ENCODE data around the gene AXIN1. TPM values are rescaled to one million over a fixed set of nuclear protein-coding genes. Genes with fewer than 3 reads are reported as not detected.

The AXIN1 gene
- total RNA-seq, 1 donor from 2014 or later, result 27.0 TPM

DNA sequence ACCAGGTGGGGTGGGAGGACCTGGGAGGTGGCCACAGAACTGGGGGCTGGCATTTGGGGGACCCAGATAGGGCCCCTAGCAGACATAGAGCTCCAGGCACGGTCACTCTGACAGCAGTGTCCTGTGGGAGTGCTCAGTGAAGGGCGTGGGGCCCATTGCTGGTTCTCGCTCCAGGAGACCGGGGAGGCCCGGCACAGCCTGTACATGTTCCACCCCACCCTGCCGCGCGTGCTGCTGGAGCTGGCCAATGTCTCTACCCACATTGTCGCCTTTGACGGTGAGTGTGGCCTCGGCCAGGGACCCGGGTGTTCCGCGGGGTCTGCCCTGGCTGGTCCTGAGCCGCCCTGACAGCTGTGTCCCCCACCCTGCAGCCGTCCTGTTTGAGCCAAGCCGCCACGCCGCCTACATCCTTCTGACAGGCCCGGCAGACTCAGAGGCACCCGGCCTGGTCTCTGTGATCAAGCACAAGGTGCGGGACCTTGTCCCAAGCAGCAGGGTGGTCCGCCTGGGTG lies 88.0 kb downstream of the AXIN1 start:
- DNase-seq (ENCODE audit: low read depth) (no peak), FAIRE-seq (no peak)
- Mint-ChIP-seq H3K27ac (ENCODE audit: unreplicated experiment) (no peak overlapping the region), H3K27me3 (ENCODE audit: low read depth, unreplicated experiment) (peaks cover 6% of the 10 kb centered on the region), H3K9me3 (ENCODE audit: unreplicated experiment) (no peaks in the 10 kb centered on the region), H3K4me1 (ENCODE audit: low read depth, unreplicated experiment) (no peaks in the 10 kb centered on the region), H3K36me3 (ENCODE audit: low read depth, unreplicated experiment) (peaks cover 25% of the 10 kb centered on the region), H3K4me3 (ENCODE audit: unreplicated experiment) (no peak overlapping the region)
- Histone ChIP-seq H3K36me3 (ENCODE audit: insufficient read depth, low read length) (no peaks in the 10 kb centered on the region), H2AFZ (ENCODE audit: low read depth, low read length) (no peak overlapping the region), H3K9me3 (ENCODE audit: insufficient read depth, low read depth, low read length) (no peaks in the 10 kb centered on the region), H3K27ac (ENCODE audit: low read depth, low read length) (no peak overlapping the region), H3K4me1 (ENCODE audit: insufficient read depth, low read length) (no peaks in the 10 kb centered on the region), H3K9ac (ENCODE audit: low read length) (no peak overlapping the region), H3K4me2 (ENCODE audit: low read length) (no peak overlapping the region), H3K79me2 (ENCODE audit: insufficient read depth, low read length) (no peaks in the 10 kb centered on the region), H4K20me1 (ENCODE audit: insufficient read depth, low read length) (no peaks in the 10 kb centered on the region), H3K4me3 (ENCODE audit: insufficient read depth, low read depth, low read length) (no peak overlapping the region), H3K27me3 (ENCODE audit: insufficient read depth, low read length) (no peaks in the 10 kb centered on the region)
- no peak for TF ChIP-seq EZH2 (IDR thresholded peaks at IDR 0.05; ENCODE audit: insufficient read depth, low read length)
- TF ChIP-seq, protein P1, sequence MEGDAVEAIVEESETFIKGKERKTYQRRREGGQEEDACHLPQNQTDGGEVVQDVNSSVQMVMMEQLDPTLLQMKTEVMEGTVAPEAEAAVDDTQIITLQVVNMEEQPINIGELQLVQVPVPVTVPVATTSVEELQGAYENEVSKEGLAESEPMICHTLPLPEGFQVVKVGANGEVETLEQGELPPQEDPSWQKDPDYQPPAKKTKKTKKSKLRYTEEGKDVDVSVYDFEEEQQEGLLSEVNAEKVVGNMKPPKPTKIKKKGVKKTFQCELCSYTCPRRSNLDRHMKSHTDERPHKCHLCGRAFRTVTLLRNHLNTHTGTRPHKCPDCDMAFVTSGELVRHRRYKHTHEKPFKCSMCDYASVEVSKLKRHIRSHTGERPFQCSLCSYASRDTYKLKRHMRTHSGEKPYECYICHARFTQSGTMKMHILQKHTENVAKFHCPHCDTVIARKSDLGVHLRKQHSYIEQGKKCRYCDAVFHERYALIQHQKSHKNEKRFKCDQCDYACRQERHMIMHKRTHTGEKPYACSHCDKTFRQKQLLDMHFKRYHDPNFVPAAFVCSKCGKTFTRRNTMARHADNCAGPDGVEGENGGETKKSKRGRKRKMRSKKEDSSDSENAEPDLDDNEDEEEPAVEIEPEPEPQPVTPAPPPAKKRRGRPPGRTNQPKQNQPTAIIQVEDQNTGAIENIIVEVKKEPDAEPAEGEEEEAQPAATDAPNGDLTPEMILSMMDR (IDR thresholded peaks at IDR 0.05; ENCODE audit: insufficient read depth, low read depth, low read length), result no peak

DNA sequence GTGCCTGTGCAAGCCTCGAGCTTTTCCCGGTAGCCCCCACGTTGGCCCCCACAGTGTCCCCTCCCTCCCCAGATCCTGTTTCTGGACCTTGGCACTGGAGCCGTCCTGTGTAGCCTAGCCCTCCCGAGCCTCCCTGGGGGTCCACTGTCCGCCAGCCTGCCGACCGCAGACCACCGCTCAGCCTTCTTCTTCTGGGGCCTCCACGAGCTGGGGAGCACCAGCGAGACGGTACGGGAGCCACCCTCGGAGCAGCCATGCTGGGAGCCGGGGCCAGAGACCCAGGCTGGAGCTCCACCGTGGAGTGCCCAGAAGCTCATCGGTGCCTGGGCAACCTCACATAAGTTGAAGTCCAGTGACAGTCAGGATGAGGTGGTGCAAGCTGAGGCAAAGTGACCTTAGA lies 88.6 kb downstream of the AXIN1 start:
- Histone ChIP-seq H4K20me1 (ENCODE audit: insufficient read depth, low read length) (no peaks in the 10 kb centered on the region), H3K79me2 (ENCODE audit: insufficient read depth, low read length) (no peaks in the 10 kb centered on the region), H3K4me1 (ENCODE audit: insufficient read depth, low read length) (no peaks in the 10 kb centered on the region), H3K27me3 (ENCODE audit: insufficient read depth, low read length) (no peaks in the 10 kb centered on the region), H3K27ac (ENCODE audit: low read depth, low read length) (no peak overlapping the region), H3K9me3 (ENCODE audit: insufficient read depth, low read depth, low read length) (no peaks in the 10 kb centered on the region), H3K9ac (ENCODE audit: low read length) (no peak overlapping the region), H2AFZ (ENCODE audit: low read depth, low read length) (no peak overlapping the region), H3K4me3 (ENCODE audit: insufficient read depth, low read depth, low read length) (no peak overlapping the region), H3K36me3 (ENCODE audit: insufficient read depth, low read length) (no peaks in the 10 kb centered on the region), H3K4me2 (ENCODE audit: low read length) (no peak overlapping the region)
- FAIRE-seq (no peak), DNase-seq (ENCODE audit: low read depth) (no peak)
- H3K4me1 Mint-ChIP-seq (ENCODE audit: low read depth, unreplicated experiment), result no peaks in the 10 kb centered on the region
- no peak overlapping the region for H3K4me3 Mint-ChIP-seq (ENCODE audit: unreplicated experiment)
- H3K9me3 Mint-ChIP-seq (ENCODE audit: unreplicated experiment), result no peaks in the 10 kb centered on the region
- H3K27ac Mint-ChIP-seq (ENCODE audit: unreplicated experiment), result no peak overlapping the region
- TF ChIP-seq EZH2 (IDR thresholded peaks at IDR 0.05; ENCODE audit: insufficient read depth, low read length), result no peak
- TF ChIP-seq, protein P1 (IDR thresholded peaks at IDR 0.05; ENCODE audit: insufficient read depth, low read depth, low read length), result no peak
- peaks cover 30% of the 10 kb centered on the region for H3K36me3 Mint-ChIP-seq (ENCODE audit: low read depth, unreplicated experiment)
- peaks cover 6% of the 10 kb centered on the region for H3K27me3 Mint-ChIP-seq (ENCODE audit: low read depth, unreplicated experiment)

DNA sequence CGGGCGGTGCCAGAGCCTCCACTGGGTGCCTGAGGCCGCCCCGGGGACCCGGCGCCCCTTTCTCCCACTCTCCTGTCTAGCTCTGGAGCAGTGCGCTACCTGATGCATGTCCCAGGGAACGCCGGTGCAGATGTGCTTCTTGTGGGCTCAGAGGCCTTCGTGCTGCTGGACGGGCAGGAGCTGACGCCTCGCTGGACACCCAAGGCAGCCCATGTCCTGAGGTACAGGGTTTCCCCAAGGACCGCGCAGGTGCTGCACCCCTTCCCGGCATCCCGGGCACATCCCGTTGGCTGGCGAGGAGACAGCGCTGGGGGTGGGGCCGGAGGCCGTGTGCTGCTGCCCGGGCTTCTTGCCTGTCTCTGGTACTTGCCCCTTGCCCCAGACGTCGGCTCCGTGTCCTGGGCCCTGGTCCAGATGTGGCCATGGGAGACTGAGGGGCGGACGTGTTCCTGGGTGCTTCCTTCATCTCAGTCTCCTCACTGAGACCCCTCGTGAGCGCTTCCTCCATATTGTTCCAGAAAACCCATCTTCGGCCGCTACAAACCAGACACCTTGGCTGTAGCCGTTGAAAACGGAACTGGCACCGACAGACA lies 89.2 kb downstream of the AXIN1 start:
- no peaks in the 10 kb centered on the region for H3K36me3 ChIP-seq (ENCODE audit: insufficient read depth, low read length)
- H4K20me1 ChIP-seq (ENCODE audit: insufficient read depth, low read length), result no peaks in the 10 kb centered on the region
- H3K79me2 ChIP-seq (ENCODE audit: insufficient read depth, low read length), result no peaks in the 10 kb centered on the region
- TF ChIP-seq EZH2 (IDR thresholded peaks at IDR 0.05; ENCODE audit: insufficient read depth, low read length), result no peak
- TF ChIP-seq, protein P1 (IDR thresholded peaks at IDR 0.05; ENCODE audit: insufficient read depth, low read depth, low read length), result no peak
- Mint-ChIP-seq H3K4me3 (ENCODE audit: unreplicated experiment) (no peak overlapping the region), H3K9me3 (ENCODE audit: unreplicated experiment) (no peaks in the 10 kb centered on the region), H3K27me3 (ENCODE audit: low read depth, unreplicated experiment) (peaks cover 2% of the 10 kb centered on the region), H3K4me1 (ENCODE audit: low read depth, unreplicated experiment) (no peaks in the 10 kb centered on the region), H3K27ac (ENCODE audit: unreplicated experiment) (no peak overlapping the region), H3K36me3 (ENCODE audit: low read depth, unreplicated experiment) (peaks cover 29% of the 10 kb centered on the region)
- H3K27ac ChIP-seq (ENCODE audit: low read depth, low read length), result no peak overlapping the region
- H3K9me3 ChIP-seq (ENCODE audit: insufficient read depth, low read depth, low read length), result no peaks in the 10 kb centered on the region
- no peak overlapping the region for H3K4me3 ChIP-seq (ENCODE audit: insufficient read depth, low read depth, low read length)
- H3K27me3 ChIP-seq (ENCODE audit: insufficient read depth, low read length), result no peaks in the 10 kb centered on the region
- FAIRE-seq, result no peak
- no peak overlapping the region for H3K9ac ChIP-seq (ENCODE audit: low read length)
- no peaks in the 10 kb centered on the region for H3K4me1 ChIP-seq (ENCODE audit: insufficient read depth, low read length)
- no peak for DNase-seq (ENCODE audit: low read depth)
- H3K4me2 ChIP-seq (ENCODE audit: low read length), result no peak overlapping the region
- no peak overlapping the region for H2AFZ ChIP-seq (ENCODE audit: low read depth, low read length)
